H4 (cell line): Measurements from ENCODE around the gene GFY. TPM values are rescaled to one million over a fixed set of nuclear protein-coding genes. Genes with fewer than 3 reads are reported as not detected.

ENCODE experiments used
- DNase-seq: peaks from one replicate; pipeline ENCODE4 v3.0.0-alpha.2; 2015; ENCODE audit warnings: low spot score
- total RNA-seq: library from RNA; depleted of rRNA; stranded (reverse); fragments of >200 nt; shearing (Covaris generic); gene quantifications from 2 replicates; pipeline ENCODE4 v1.2.3, GENCODE V29; 2014

The GFY gene
- total RNA-seq, 1 experiment from 2014 or later = not detected

GRCh38 chr19:49427855-49428546, 2.8 kb downstream of the GFY start:
- DNase-seq = no peak

- no peak for DNase-seq
These were observed 3.6 kb downstream of the GFY start for GRCh38 chr19:49428547-49429451.

- no peak for DNase-seq
These were observed 5.0 kb downstream of the GFY start for GRCh38 chr19:49430172-49430677.

- no peak for DNase-seq
These were observed 5.6 kb downstream of the GFY start for GRCh38 chr19:49430678-49431329.

GRCh38 chr19:49431330-49431749, 6.2 kb downstream of the GFY start:
- DNase-seq = no peak

GRCh38 chr19:49432141-49433073, 7.2 kb downstream of the GFY start:
- DNase-seq = no peak

GRCh38 chr19:49433240-49433901, 8.2 kb downstream of the GFY start:
- DNase-seq = no peak

GRCh38 chr19:49434907-49435583, 9.9 kb downstream of the GFY start:
- DNase-seq = no peak

- DNase-seq = no peak
These were observed 10.5 kb downstream of the GFY start for GRCh38 chr19:49435670-49436069.

- no peak for DNase-seq
These were observed 11.3 kb downstream of the GFY start for GRCh38 chr19:49436381-49437017.

GRCh38 chr19:49437231-49437630, 12.0 kb downstream of the GFY start:
- no peak for DNase-seq

GRCh38 chr19:49438261-49438660, 13.1 kb downstream of the GFY start:
- no peak for DNase-seq

GRCh38 chr19:49439836-49440235, 14.6 kb downstream of the GFY start:
- DNase-seq = no peak

- DNase-seq = no peak
These were observed 15.4 kb downstream of the GFY start for GRCh38 chr19:49440439-49441209.

GRCh38 chr19:49441210-49441959, 16.2 kb downstream of the GFY start, which contains the start of gene SLC17A7:
Gene SLC17A7 (minus strand): TSS chr19:49441527. CDS start chr19:49441379, 148 bp downstream.
- DNase-seq = peak; percentile 39

GRCh38 chr19:49441960-49442350, 16.8 kb downstream of the GFY start:
- DNase-seq = no peak

- DNase-seq = peak; percentile 60
These were observed 17.2 kb downstream of the GFY start for GRCh38 chr19:49442354-49442753.
